Activated CD4-positive, alpha-beta T cell treated with anti-CD3 and anti-CD28 coated beads for 1 hour (primary cell): ENCODE data around the gene VTCN1.
"Not testable (repeated sequence)": the region's sequence is repeated elsewhere in the genome, so short reads cannot be mapped to it uniquely, and the experiment has no call there.

ENCODE experiments used
- DNase-seq: peaks from one replicate; pipeline ENCODE4 v3.0.0-alpha.2; 2020

Gene VTCN1

DNA sequence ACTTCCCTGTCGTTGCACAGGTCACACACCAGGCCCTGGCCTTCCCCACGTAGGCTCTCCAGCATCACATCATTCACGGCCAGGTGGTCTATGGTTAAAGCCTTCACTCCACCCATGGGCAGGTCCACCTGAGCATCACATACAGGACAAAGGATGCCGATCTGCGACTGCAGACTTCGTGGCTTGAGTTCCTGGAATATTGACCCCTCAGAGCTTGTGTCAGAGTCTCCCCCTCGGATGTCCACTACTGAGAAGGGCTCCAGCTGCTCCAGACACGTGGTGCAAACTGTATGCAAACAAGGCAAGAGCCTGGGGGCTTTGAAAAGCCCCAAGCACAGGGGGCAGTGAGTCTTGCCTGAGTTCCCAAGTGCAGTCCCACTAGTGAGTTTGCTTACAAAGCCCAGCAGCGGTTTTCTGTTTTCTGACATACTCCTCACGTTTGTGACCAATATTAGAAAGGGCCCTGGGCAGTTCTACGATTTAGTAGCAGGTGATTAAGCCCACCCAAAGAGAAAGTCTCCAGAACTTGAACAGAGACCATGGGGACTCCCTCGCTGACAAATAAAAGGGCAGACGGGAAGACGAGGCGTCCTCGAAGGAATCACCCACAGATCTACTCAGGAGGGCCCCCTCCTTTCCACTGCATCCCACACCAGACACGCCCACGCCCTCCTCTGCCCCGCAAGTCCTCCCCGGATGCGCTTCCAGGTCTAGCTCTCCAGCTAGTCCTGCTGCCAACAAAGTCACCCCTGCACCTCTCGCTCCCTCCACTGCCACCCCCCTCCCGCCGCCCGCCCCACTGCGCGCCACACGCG is 89.7 kb downstream of the VTCN1 start:
- DNase-seq = no peak

DNA sequence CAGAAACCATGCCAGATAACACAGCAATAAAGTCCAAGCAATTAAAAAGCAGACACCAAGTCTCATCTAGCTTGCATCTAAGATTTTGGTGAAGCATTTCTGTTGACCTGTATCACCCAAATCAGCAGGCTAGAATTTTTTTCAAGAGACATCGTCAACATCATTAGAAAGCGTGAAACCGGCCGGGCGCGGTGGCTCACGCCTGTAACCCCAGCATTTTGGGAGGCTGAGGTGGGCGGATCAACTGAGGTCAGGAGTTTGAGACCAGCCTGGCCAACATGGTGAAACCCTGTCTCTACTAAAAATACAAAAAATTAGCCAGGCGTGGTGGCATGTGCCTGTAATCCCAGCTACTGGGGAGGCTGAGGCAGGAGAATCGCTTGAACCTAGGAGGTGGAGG is 91.6 kb downstream of the VTCN1 start:
- DNase-seq = not testable (repeated sequence)

DNA sequence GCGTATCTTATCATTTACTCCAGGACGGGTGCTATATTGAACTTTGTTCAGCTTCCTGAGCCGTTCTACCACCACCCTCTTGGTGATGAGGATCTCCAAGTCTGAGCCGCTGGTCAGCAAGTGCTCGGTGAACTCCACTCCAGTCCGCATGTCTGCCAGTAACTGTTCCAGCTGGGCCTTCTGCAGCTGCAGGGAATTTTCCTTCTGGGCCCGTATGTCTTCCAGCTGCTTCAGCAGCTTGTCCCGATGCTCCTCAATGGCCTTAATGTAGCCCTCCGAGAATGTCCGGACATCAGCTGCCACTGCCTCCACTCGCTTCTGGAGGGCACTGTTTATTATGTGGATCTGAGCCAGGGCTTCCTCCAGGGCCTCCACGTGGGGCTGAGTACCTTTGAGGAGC is 92.6 kb downstream of the VTCN1 start:
- DNase-seq = no peak

DNA sequence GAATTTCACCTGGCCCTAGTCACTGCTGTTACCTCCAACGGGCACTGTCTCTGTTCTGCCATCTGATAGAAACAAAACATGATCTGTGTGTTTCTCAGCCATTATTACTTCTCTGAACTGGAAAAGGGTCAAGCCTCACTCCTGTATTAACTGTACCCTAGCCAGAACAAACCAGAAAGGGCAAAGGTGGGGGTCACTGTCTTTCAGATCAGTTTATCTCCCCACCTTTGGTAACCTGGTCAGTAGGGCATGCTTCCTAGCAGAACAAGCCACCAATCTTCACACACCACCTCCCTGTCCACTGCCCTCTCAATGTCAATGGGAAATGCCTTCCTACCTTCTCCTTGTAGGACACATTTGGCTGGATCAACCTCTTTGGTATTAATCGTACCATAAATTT is 93.0 kb downstream of the VTCN1 start:
- no peak for DNase-seq

DNA sequence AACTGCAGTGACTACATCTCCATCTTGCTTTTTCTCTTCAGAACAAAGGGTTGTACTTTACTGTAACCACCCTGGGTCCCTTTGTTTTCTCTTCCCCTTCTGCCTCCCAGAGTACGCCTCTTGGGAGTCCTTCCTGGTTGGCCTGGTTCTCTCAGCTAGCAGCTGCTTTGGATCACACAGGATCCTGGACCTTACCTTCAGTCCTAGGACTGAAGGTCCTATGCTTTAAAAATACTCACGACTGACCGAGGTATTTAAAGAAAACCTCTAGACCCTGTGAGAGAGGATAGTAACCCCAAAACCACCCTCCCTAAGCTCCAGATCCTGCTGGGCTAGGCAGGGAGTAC is 94.0 kb downstream of the VTCN1 start:
- no peak for DNase-seq

DNA sequence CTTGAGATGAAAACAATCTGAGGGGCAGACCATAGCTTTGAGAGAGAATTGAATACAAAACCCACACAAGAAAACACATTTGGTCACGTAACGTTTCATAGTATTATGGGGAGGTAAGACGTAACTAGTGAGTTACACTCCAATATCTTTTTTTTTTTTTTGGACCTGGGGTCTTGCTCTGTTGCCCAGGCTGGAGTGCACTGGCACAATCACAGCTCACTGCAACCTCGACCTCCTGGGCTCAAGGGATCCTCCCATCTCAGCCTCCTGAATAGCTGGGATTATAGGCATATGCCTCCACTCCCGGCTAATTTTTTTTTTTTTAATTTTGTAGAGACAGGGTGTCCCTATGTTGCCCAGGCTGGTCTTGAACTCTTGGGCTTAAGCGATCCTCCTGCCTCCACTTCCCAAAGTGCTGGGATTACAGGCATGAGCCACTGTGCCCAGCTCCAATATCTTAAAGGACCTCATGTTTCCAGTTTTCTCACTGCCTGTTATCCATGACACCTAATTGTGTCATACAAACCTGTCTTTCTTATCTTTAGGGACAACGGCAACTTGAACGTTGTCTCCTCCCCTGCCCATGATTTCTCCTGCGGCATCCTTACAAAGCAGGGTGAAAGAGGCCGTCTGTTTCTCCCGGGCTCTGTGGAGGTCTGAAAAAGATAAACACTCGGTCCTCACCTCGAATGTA is 94.5 kb downstream of the VTCN1 start:
- no peak for DNase-seq

DNA sequence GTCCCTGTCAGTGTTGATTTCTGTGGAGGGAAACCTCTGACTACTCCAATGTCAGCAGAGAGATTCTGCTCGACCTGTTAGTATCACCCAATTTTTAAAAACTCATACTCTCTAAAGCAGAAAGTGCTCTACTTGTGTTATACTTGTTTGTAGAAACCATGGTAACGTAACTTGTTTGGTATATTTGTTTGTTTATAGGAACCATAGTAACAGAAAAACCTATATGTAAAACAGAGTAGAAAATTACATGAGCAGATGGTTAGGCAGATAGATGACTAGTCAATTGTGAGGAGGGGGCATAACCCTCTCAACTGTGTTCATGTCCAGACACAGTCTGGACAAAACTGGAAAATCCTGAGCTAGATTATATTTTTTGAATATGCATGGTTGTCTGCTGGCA is 95.8 kb downstream of the VTCN1 start:
- no peak for DNase-seq

DNA sequence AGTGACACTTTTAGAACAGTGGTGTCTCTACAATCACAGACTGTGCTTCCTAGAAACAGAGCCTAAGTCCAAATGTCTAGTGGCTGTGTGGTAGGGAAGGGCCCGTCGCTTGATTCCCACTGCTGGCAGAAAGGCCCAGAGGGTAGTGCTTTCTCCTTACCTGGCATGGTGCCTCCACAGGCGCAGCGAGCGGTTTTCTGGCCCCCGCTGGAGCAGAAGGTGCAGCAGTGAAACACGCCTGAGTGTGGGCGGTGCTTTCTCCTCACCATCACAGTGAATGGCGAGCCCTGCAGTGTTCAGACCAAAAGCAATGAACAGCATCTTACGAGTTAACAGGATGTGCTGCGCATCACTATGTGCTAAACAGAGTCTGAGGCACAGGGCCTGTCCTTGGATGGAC is 97.5 kb downstream of the VTCN1 start:
- no peak for DNase-seq

DNA sequence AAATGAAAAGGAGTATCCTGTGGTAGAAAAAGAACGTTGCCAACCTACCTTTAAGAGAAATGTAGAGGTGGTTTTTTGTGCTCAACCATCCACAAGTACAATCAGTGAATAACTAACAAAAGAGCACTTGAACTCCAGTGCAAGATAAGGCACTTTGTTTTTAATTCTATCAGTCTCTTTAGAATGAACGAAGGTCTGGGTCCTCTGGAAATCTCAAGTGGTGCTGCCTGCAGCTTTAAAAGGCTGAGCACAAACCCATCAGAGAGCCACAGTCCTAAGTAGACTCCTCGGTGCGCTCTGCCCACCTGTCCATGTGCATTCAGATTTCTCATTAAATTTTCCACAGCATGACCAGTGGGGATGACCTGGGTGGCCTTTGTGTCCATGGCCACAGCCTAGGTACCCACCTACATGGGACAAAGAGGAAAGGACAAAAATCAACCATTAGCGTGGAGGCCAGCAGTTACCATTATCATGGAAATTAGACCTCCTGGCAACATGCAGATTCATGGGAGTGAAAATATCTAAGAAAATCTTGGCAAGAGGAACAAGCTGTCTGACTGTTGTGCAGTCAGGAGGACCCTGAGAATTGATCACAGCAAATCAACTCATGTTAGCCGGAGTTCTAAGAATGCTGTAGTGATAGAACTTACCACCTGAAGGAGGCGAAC is 98.5 kb downstream of the VTCN1 start:
- DNase-seq = no peak

DNA sequence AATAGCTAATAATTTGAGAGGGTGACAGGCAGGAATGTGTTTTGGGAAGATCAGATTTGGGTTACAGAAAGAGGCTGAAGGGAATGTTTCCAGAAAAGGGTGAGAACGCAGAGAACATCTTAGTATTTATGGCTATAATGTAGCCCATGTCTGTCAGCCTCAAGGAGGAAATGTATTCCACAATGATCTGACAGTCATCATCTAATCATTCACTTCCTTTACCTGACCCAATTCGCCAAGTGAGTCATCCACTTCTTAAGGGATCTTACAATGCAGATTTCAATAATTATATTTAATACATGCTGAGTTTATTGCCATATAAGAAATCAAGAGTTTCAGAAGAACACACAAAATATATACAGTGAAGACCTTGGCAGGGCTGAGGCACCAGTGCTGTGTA is 100.0 kb downstream of the VTCN1 start:
- DNase-seq = no peak

DNA sequence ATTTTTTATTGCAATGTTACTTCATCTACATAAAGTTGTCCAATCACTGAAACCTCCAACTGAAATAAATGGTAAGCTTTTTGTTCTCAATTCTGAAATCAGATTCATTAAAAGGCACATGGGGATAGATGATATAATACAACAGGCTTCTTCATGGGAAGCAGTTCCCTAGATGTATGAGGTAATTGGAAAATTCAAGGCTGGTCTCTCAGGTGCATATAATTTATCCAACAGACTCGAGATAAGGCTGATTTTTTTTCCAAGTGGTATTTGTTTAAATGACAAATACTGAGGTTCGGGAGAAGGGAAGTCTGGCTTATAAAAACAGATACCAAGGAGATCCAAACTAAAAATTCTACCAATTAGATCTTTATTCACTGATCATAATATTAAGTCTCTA is 103.4 kb downstream of the VTCN1 start:
- DNase-seq = no peak

DNA sequence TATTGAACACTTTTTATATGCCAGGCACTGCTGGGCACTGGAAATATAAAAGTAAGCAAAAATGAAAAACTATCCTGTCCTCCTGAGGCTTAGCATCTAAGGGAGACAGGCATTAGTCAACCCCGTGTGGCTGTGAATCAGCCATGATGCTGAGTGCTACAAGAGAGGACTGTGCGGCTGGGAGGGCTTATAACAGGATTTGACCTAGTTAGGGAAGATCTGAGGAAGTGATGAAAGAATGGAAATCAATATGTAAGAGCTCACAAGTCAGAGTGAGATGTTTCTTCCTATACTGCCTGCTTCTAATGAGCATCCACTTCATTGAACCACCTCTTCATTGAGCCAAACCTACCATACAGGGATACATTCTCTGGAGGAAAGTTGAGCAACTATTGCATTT is 104.2 kb downstream of the VTCN1 start:
- no peak for DNase-seq

DNA sequence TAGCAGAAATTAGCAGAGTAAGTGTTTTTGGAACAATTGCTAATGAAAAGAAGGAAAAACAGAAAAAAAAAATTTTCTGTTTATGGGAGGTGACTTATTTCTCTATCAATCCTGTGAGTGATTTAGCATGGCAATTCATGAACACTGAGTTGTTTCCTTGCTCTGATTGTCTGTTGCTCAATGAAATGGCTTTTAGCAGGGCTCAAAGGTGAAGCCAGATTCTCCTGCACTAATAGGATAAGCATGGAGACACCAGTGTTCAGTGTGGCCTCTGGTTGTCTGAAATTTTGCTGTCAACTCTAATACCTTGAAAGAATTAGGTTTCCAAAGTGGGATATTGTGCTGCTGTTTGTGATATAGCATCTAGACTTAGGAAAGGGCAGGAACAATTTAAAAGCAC is 105.0 kb downstream of the VTCN1 start:
- no peak for DNase-seq

DNA sequence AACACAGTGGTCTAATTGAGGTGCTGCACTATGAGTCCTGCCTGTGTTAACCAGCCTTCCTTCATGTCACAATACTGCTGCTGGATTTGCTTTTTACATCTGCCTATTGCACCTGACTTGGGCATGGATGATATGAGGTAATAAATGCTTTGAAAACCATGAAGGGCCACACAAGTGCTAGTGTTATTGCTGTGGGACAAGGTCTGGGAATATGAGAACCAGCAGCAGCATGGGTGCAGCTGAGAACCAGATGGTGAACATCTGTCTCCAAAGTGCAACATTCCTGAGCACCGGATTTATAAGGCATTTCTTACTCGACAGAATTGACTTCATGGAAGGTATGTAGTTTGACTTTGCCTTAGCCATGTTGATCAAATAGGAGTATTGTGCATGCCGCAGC is 105.7 kb downstream of the VTCN1 start:
- DNase-seq = no peak

DNA sequence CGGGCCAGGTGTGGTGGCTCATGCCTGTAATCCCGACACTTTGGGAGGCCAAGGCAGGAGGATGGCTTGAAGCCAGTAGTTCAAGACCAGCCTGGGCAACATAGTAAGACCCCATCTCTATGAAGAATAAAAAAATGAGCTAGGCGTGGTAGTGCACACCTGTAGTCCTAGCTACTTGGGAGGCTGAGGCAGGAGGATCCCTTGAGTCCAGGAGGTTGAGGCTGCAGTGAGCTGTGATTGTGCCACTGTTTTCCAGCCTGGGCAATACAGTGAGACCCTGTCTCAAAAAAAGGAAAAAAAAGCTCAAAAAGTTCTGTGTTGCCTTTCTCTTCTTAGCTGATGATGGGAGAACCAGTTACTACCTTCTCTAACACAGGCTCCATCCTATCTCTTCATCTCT is 108.9 kb downstream of the VTCN1 start:
- DNase-seq = not testable (repeated sequence)

DNA sequence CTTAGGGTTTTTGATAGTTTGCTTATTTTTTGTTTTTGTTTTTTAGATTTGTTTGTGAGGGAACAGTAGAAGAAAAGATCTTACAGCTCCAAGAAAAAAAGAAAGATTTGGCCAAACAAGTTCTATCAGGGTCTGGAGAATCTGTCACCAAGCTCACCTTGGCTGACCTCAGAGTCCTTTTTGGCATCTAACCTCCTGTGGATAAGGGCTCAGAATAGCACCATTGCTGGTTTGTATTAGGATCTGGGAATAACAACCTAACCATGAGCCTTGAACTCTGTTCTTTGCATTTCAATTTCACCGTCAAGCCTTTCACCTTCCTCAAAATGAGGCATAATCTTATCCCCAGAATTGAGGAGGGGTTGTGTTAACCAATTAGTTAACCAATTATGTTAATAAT is 109.4 kb downstream of the VTCN1 start:
- no peak for DNase-seq

DNA sequence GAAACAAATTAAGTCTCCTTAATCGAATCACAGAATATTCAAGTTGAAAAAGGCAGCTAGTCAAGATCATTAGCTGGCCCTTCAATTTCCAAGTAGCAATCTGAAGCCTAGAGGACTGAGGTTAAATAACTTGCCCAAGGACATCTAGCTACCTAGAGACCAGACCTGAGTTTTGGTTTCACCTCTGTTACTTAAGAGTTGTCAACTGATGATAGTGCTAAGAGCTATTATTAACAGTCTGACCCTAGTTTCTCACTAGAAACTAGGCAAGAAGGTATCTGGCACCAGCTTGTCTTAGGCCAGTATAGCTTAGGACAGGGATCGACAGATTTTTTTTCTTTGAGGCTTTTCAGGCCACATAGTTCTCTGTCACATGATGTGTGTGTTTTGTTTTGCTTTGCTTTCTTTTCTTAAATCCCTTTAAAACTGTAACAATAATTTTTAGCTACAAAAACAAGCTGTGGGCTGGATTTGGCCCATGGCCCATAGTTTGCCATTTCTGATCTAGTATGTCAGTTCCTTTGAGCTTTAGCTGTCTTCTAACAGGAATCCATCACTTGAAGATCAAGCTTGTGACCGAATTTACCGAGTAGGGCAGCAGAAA is 112.3 kb downstream of the VTCN1 start:
- DNase-seq = no peak

DNA sequence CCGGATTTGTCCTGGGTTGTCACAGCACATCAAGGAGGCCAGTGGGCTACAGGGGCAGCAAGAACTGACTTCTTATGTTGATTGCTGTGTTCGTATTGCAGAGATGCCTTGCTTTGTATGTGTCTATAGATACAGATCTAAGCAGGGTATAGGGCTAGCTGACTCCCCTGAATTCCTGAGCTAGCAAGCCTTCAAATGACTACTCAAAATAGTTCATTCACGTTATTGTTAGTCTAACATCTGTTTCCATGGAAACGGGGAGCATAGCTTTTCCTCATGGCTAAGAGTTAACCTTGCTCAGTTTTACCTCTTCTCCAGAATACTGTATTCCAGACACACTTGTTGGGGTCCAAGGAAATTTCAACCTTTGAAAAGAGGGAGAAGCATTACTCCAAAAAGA is 113.3 kb downstream of the VTCN1 start:
- DNase-seq = no peak

DNA sequence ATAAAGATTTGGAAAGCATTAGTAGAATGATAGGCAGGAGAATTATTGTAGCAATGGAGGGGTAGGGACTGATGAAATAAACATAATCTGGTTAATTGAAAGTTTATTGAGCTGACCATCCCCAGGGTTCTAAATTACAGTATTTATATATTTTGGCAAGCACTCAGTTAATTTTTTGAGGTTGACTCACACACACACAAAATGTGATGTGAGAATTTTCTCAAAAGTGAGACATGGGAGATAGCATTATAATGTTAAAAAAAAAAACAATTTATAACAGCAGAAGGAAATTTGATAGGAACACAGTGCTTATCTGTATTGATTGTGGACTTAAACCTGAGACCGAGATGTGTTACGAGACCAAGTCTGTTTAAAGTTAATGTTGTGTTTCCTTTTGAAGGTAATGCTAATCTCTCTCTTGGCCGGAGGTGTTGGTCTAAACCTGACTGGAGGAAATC is 113.7 kb downstream of the VTCN1 start:
- DNase-seq = no peak

DNA sequence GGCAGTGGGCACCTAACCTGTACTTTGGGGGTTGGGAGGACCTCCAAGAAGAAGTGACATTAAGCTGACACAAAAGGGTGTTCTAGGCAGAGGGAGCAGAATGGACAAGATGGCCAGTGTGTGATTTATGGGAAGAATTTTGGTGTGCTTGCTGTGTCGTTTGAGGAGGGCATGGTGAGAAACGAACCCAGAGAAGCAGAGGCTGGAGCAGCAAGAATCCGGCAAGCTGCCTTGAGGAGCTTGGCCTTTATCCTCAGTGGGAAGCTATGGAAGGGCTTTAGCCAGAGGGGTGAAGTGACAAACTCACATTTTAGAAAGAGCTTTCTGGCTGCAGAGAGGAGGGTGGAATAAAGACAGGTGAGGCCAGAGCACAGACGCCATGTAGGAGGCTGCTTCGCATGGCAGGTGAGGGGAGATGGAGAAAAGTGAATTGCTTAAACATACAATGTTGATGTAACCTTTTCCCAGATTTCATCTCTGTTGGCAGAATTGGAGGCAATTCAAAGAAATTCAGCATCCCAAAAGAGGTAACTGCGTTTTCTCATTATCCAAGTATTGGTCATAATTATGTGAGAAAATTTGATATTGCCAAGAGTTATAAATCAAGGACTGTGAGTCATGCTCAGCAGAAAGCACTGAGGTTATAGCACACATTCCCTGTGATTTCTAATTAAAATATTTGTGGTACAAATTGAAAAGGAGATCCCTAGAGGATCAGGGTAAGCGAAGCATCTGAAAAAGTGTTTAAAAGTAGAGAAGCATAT is 115.7 kb downstream of the VTCN1 start:
- DNase-seq = no peak

DNA sequence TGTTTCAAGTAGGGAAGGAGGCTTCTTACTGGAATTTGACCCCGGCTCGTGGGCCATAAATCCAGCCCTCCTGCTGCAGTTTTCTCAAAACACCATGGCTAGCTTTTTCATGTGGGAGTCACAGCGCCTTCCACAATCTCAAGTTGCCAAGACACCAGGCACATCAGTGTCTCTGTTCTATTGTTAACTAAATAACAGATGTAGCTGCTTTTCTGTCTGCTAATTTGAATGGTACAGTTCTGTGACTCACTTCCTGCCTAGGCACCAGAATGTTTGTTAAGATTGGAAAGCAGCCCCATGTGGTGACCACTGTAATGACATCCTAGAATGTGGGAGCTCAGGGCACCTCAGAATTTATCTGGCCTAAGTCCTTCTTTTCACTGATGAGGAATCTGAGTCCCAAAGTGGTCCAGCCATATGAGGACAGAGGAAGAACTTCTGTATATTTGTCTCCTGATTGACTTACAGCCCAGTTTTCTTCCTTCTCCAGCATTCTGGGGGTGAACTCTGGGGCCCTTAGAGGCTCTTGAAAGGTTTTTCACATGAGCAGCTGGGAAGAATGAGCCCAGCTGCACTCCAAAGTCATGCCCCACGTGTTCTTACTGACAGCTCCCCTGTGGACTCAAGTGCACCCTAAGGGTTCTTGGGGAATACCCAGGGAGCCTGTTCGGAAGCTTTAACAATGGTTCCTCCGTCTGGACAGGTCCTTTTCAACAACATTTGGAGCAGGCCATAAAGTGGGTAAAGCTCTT is 116.7 kb downstream of the VTCN1 start:
- no peak for DNase-seq
